H1 (cell line): ENCODE results near the gene NFIA. TPM values are rescaled to one million over a fixed set of nuclear protein-coding genes. Genes with fewer than 3 reads are reported as not detected.

Experiments used
- RAD21 ChIP-seq, 2 experiments: IDR thresholded peaks in 1 of 2; conservative IDR thresholded peaks in 1 of 2; 2 replicates each; pipeline ENCODE4 v1.6.1; 2011; ENCODE audit warnings: low read depth in 2 of 2, low read length in 2 of 2, improper control_type of control experiment in 1 of 2, inconsistent platforms in 1 of 2, mild to moderate bottlenecking in 1 of 2, moderate library complexity in 1 of 2
- polyA plus RNA-seq, 7 experiments: library from polyadenylated mRNA; depleted of rRNA in 3 of 7; stranded (reverse) in 5 of 7; unstranded in 2 of 7; fragments of >200 nt in 5 of 7; fragments of 200-250 nt in 2 of 7; gene quantifications; 1 replicate in 5 of 7; 2 replicates in 1 of 7; 4 replicates in 1 of 7; pipeline versions ENCODE4 v1.2.1 to v1.2.3, GENCODE V29; 2011 to 2013; ENCODE audit warnings: missing spikeins in 2 of 7, mixed read lengths in 2 of 7
- total RNA-seq: library from RNA; stranded (reverse); fragmentation: NEBNext Ultra II Directional; extraction: Animal tissue kit (Norgen Biotek cat#: 25700); gene quantifications from 2 replicates; pipeline ENCODE4 v1.2.1, GENCODE V29; 2021

The NFIA gene
- total and polyA plus RNA-seq, 2 of the 8 experiments (the other 6 are each of a cell fraction or from before 2014, with no cell fraction given): 1.8 to 2.3 TPM

DNA sequence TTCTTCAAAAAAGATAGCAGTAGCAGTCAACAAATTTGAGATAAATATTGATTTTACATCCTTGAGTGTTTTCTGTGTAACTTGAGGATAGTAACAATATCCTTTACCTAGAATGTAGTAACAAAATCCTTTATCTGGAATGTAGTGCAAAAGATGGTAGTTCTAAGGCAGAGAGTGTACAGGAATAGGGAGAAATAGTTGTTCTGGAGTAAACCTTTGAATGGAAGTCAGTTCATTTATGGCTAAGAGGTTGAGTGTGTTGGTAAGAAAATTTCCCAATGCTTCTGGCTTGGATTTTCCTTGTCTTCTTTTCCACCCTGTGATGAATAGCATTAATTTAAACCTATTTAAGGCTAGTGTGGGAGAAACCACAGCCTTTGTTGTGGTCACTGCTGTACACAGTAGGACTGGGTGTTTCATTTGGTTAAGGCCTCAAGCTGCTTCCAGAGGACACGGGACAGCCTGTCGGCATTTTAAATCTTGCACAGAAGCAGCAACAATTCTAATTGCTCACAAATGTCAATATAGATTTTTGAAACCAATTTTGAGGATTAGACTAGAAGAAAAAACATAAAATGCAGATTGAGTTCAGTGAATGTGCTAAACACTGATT lies 11.3 kb downstream of the NFIA start (continued):
- TF ChIP-seq RAD21 (IDR thresholded peaks at IDR 0.05 in 1 of 2, conservative IDR thresholded peaks at IDR 0.05 in 1 of 2; ENCODE audit: low read depth in 2 of 2, low read length in 2 of 2): no peak
